Middle frontal gyrus (tissue), 1 donor: ENCODE measurements around the gene PGBD4.

Source experiments
- DNase-seq: peaks from one replicate; pipeline ENCODE4 v3.0.0-alpha.2; 2015; ENCODE audit warnings: low spot score; ENCODE audit errors: extremely low spot score

Gene PGBD4

GRCh38 chr15:34101366-34102174, at the start of gene PGBD4, which contains the start of gene EMC7:
Gene PGBD4, plus strand, starts transcription at chr15:34102083. Its CDS starts 449 bp downstream, at chr15:34102532.
Gene EMC7, minus strand, starts transcription at chr15:34101862. Its CDS starts 23 bp downstream, at chr15:34101839.
- DNase-seq = peak; percentile 97

GRCh38 chr15:34054081-34054707, 47.7 kb upstream of the PGBD4 start:
- no peak for DNase-seq

GRCh38 chr15:34055868-34056595, 45.9 kb upstream of the PGBD4 start:
- no peak for DNase-seq

DNA sequence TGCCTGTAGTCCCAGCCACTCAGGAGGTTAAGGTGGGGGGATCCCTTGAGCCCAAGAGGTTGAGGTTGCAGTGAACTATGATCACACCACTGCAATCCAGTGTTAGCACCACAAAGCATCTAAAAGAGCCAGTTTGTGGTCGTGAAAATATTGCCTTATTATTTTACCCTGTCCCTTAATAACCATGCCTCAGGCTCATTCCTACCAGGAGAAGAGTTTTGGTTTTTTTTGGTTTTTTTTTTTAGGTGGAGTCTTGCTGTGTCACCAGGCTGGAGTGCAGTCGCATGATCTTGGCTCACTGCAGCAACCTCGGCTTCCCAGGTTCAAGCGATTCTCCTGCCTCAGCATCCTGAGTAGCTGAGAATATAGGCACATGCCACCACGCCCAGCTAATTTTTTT, 45.0 kb upstream of the PGBD4 start:
- no peak for DNase-seq

DNA sequence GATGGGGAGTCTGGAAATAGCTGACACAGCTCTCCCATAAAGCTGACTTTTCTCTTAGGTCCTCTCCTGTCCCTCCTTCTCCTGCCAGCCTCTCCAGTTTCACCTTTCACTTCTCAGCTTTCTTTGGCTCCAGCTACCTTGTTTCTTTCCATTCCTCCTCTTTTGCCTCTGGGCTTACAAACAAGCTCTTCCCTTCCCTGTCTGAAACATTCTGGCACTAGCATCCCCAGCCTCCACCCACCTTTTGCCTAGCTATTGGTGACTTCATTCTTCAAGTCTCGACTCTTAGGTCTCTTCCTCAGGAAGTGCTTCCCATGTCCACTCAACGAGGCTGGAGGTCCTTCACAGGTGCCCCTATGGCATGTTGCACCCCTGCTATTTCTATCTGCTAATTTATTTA, 42.4 kb upstream of the PGBD4 start:
- no peak for DNase-seq

DNA sequence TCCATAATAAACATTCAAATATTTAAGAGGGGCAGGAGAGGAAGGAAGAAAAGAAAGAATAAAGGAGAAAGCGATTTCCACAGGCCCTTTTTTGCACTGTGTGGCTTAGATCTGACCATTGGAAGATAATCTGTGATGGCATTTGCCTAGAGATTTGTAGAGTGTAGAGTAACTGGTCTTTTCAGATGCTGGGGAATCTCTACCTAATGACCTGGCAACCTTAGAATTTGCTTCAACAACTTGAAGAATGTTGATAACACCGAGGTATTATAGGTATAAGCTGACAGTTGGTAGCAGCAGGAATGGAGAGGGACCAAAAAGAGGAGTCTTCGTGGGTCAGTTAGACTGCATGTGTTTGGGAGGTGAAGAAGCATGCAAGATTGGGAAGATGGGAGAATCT, 41.9 kb upstream of the PGBD4 start:
- DNase-seq = no peak

DNA sequence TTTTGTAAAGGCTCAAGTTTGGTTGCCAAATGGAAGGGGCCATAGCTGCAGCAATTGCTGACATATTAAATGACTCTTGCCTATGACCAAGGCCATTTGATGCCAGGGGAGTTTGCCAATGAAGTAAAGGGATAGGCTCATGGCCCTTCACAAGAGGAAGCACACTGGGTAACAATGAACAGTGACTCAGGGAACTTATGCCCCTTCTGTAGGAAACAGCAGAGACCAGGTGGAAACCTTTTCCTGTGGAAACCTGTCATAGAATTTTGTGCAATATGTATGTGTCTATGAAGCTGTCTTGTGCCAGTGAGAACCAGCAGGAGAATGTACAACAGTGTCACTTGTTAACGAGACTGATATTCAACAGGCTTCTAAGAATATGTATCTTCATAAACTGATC, 37.4 kb upstream of the PGBD4 start:
- no peak for DNase-seq

- no peak for DNase-seq
Observed at GRCh38 chr15:34065261-34065660, 36.6 kb upstream of the PGBD4 start.

GRCh38 chr15:34065941-34066340, 35.9 kb upstream of the PGBD4 start:
- no peak for DNase-seq

- no peak for DNase-seq
Observed at GRCh38 chr15:34070003-34070402, 31.9 kb upstream of the PGBD4 start.

DNA sequence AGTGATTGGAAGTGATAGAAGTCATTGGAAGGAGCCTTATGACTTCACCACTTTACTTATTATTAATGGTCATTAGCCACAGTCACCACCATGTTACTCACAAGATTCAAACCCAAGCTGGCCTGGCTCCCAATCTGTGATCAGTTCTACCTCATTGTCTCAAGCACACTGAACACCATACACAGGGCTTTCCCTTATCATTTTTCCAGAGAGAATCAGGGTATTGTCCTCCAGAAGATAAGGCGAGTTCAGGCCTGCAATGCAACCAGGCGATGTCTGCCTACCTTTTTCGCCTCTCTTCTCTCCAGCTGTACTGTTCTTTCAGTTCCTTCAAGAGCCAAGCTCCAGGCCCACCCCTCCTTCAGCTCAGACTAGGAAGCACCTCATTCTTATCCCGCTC, 25.1 kb upstream of the PGBD4 start:
- DNase-seq = no peak

DNA sequence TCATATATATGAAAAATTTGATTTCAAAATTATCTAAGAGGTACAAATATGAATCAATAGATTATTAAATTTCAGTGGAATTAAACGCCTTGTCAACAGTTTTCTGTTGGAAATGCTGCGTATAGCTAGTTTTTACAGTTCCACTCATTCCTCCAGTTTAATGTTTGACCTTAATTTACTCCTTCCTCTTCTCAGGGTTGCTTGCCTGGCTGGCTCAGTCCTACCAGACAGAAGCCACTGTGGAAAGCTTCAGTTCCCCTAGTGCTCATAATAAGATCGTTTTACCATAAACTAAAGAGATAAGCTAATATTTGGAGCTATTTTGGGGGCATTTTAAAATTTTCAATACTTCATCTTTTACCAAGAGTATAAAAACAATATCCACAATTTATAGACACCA, 23.0 kb upstream of the PGBD4 start:
- no peak for DNase-seq

- no peak for DNase-seq
Observed at GRCh38 chr15:34079904-34080303, 22.0 kb upstream of the PGBD4 start.

DNA sequence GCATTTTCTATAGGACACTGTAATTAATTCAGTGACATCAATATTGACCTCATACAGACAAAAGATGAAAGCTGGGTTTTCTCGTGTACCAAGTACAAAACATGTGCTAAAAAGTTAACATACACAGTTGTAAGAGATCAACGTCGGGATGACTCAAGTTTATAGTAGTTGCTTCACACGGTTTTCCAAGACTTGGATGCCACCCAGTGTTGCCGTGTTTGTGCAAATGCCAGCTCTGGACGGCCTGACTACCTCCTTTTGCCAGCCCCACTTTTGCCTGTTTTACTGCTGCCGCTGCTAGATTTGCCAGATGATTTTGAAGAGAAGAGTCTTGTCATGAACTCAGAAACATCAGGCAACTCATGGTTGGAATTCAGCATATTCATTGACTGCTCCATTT, 17.8 kb upstream of the PGBD4 start:
- DNase-seq = peak; percentile 30

DNA sequence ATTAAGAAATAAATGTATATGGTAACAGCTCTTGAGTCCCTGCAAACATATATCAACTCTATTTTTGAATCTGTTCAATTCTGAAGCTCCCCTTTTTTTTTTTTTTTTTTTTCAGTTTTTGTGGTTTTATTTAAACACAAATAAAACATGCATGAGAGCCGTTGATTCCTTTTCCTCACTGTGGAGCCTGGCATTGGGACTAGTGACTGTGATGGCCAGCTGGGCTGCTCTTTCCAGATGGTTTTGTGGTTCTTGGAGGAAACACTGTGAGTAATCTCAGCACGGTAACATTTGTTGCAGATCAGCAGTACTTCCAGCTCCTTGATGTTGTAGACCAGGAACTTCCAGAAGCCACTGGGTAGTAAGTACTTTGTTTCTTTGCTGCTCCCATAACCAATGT, 16.1 kb upstream of the PGBD4 start:
- DNase-seq = no peak

GRCh38 chr15:34099914-34100313, 2.0 kb upstream of the PGBD4 start:
- no peak for DNase-seq

DNA sequence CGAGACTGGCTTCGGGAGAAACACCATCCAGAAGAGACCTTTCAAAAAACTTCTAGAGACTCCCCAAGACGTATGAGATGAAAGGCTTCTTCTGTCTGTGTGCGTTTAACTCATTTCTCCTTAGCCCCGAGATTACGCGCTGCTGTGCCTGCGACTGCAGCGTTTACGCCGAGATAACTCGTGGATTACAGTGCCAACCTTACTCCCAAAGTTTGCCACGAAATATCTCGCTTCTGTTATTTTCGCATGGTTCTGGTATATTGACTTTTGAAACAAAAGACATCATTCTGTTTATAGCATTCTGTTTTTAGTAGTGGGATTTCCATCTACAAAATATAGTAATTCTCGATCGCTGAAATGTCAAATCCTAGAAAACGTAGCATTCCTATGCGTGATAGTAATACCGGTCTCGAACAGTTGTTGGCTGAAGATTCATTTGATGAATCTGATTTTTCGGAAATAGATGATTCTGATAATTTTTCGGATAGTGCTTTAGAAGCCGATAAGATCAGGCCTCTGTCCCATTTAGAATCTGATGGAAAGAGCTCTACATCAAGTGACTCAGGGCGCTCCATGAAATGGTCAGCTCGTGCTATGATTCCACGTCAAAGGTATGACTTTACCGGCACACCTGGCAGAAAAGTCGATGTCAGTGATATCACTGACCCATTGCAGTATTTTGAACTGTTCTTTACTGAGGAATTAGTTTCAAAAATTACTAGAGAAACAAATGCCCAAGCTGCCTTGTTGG, 467 bp downstream of the PGBD4 start:
- DNase-seq = peak; percentile 7

DNA sequence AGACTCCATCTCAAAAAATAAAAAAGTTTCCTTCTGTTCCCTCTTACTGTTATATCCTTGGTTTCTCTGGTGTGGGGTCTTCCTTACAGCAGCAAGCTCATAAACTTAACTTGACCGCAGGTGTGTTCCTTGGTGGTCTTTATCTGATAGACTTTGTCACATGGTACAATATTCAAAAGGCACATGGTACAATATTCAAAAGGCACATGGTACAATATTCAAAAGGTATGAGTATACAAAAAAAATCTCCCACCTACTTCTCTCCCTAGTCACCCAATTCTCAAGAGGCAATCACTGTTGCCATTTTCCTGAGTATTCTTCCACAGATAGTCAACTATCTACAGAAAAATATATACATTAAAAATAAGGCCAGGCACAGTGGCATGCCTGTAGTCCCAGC, 4.5 kb downstream of the PGBD4 start:
- no peak for DNase-seq

DNA sequence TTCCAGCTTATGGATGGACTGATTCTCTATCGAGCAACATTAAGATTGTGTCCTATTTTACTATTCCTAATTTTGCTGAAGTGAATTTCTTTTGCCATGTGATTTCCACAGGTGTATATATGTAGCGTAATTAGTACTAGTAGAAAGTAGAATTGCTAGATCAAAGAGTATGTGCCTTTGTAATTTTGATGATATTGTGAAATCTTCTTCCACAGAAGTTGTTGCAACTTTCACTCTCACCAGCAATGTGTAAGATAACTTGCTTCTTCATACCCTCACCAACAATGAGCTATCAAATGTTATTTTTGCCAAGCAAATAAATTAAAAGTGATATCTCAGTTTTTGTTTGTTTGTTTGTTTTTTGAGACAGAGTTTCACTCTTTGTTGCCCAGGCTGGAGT, 5.4 kb downstream of the PGBD4 start:
- no peak for DNase-seq

DNA sequence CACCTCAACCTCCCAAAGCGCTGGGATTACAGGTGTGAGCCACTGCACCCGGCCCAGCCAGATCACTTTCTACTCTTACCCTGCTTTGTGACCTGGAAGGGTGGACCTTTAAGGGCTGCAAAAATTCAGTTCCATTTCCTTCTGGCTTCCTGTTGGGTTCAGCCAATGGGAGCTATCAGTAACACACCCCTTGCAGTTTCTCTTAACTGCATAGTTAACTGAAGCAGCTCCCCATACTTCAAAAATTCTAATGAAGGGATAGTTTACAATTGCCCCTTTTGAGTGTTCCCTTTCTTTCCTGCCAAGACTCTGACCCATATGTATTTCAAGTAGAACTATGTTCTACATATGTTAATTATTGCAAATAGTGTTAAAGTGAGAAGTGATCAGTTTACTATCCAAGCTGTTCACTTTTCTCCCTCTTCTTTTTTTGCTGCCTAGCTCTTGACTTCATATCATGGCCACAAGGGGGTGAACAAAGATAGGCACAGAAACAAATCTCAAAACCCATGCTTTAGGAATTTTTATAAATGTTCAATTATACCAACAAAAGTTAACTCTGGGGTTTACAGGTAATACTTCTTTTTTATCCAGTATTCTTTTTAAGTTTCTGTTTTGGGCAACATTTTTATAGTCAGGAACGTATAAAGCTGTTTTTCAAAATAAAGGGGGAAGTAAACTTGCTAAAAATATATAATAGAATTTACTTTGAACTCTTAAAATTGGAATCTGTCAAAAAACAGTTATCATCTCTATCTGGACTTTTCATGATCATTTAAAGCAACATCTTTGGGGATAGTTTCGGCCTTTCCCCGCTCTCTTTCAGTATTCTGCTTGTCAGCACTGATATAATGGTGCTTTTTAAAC, 8.1 kb downstream of the PGBD4 start:
- no peak for DNase-seq

GRCh38 chr15:34111488-34111887, 9.6 kb downstream of the PGBD4 start:
- no peak for DNase-seq
